ENCODE data around the gene SEMA6A. TPM values are rescaled to one million over a fixed set of nuclear protein-coding genes. Genes with fewer than 3 reads are reported as not detected.

SEMA6A gene
- total RNA-seq: 10 to 100 TPM in 1 of 6 experiments, 1 to 10 TPM in 5; 4.5 to 12.0 (median 8.4) TPM
- long read RNA-seq, partial matches to known transcripts: 0 of 1 reads
- long read RNA-seq, other reads (novel, unspliced or antisense): 1 of 1 reads

GRCh38 chr5:116574367-116575325 is at the start of gene SEMA6A:
TSS of gene SEMA6A (minus strand) at chr5:116574823. CDS start at chr5:116504944, 69,879 bp downstream.
- H3K27me3 ChIP-seq: peaks cover 0 to 31% of the 10 kb centered on the region in 2 donors

GRCh38 chr5:116622375-116623050 is 47.9 kb upstream of the SEMA6A start:
- Histone ChIP-seq H3K36me3 (no peaks in the 10 kb centered on the region), H3K4me3 (no peak overlapping the region), H3K27ac (no peak overlapping the region), H3K4me1 (no peaks in the 10 kb centered on the region), H3K9me3 (no peaks in the 10 kb centered on the region), H3K27me3 (no peaks in the 10 kb centered on the region)
- WGBS (ENCODE audit: insufficient coverage, low coverage, low lambda C conversion rate, missing lambda C conversion rate): 61% methylated on average over 6 of the region's 7 CpGs
- TF ChIP-seq POLR2A (IDR thresholded peaks at IDR 0.05) (no peak), CTCF (IDR thresholded peaks at IDR 0.05) (no peak)
- intact Hi-C loops (cut with DNase I): no loop called here
- ATAC-seq: no peak
- no peak for DNase-seq

More at GRCh38 chr5:116574367-116575325, at the start of gene SEMA6A:
- Histone ChIP-seq H3K27ac (peak within 1 kb of the TSS; percentile 38 to 73 (median 53)), H3K4me3 (peak within 1 kb of the TSS; percentile 42 to 64 (median 58)), H3K36me3 (no peaks in the 10 kb centered on the region), H3K4me1 (peaks cover 0 to 35% (median 9%) of the 10 kb centered on the region in 4 donors), H3K9me3 (no peaks in the 10 kb centered on the region)
- under 1% methylated on average over 32 of the region's 66 CpGs for WGBS (ENCODE audit: insufficient coverage, low coverage, low lambda C conversion rate, missing lambda C conversion rate)
- peak in 2 of 4 donors; percentile 4 to 15 for TF ChIP-seq CTCF (IDR thresholded peaks at IDR 0.05)
- peak; percentile 62 for TF ChIP-seq POLR2A (IDR thresholded peaks at IDR 0.05)
- ATAC-seq: peak; percentile 84 to 91 (median 90)
- DNase-seq: peak; percentile 89 to 91 (median 91)
- intact Hi-C loops (cut with DNase I): loop anchor here in 1 of 2 donors (10.0 kb wide), 1 partner anchor 370 kb away; no protein-coding TSS in a partner anchor

GRCh38 chr5:116621599-116621998 is 47.0 kb upstream of the SEMA6A start:
- 39% methylated on average over 2 of the region's 2 CpGs for WGBS (ENCODE audit: insufficient coverage, low coverage, low lambda C conversion rate, missing lambda C conversion rate)
- H3K27ac ChIP-seq: no peak overlapping the region
- H3K4me1 ChIP-seq: no peaks in the 10 kb centered on the region
- intact Hi-C loops (cut with DNase I): no loop called here
- ATAC-seq (no peak), DNase-seq (no peak)
- H3K9me3 ChIP-seq: no peaks in the 10 kb centered on the region
- H3K36me3 ChIP-seq: no peaks in the 10 kb centered on the region
- H3K4me3 ChIP-seq: no peak overlapping the region
- no peak for TF ChIP-seq POLR2A (IDR thresholded peaks at IDR 0.05)
- no peak for TF ChIP-seq CTCF (IDR thresholded peaks at IDR 0.05)
- H3K27me3 ChIP-seq: no peaks in the 10 kb centered on the region

- Histone ChIP-seq H3K27me3 (no peaks in the 10 kb centered on the region), H3K9me3 (no peaks in the 10 kb centered on the region), H3K4me1 (no peaks in the 10 kb centered on the region), H3K36me3 (no peaks in the 10 kb centered on the region), H3K4me3 (no peak overlapping the region), H3K27ac (no peak overlapping the region)
- whole genome bisulfite sequencing (ENCODE audit: insufficient coverage, low coverage, low lambda C conversion rate, missing lambda C conversion rate): 80% methylated on average over 1 of the region's 1 CpG
- DNase-seq: no peak
- no peak for ATAC-seq
- TF ChIP-seq CTCF (IDR thresholded peaks at IDR 0.05): no peak
- TF ChIP-seq POLR2A (IDR thresholded peaks at IDR 0.05): no peak
- intact Hi-C loops (cut with DNase I): no loop called here
Measured at GRCh38 chr5:116616876-116617275, 42.3 kb upstream of the SEMA6A start.

Measured in right lobe of liver (tissue), 6 donors.